NCI-H226 (cell line): ENCODE results near the gene KDM6A.
"Not testable (repeated sequence)": the region's sequence is repeated elsewhere in the genome, so short reads cannot be mapped to it uniquely, and the experiment has no call there.

Experiments used
- DNase-seq: peaks from one replicate; pipeline ENCODE4 v3.0.0-alpha.2; 2015

Gene KDM6A

GRCh38 chrX:44872821-44873414, at the start of gene KDM6A:
KDM6A (plus strand) TSS chrX:44873188; CDS start chrX:44873552, 364 bp downstream.
- DNase-seq, result peak; percentile 90

GRCh38 chrX:44823193-44823592, 49.8 kb upstream of the KDM6A start:
- not testable (repeated sequence) for DNase-seq

GRCh38 chrX:44828008-44828605, 44.9 kb upstream of the KDM6A start:
- DNase-seq, result peak; percentile 86

- no peak for DNase-seq
These were observed 43.2 kb upstream of the KDM6A start for GRCh38 chrX:44829832-44830231.

GRCh38 chrX:44842550-44843317, 30.3 kb upstream of the KDM6A start:
- DNase-seq, result no peak

GRCh38 chrX:44843318-44843702, 29.7 kb upstream of the KDM6A start:
- no peak for DNase-seq

- DNase-seq, result no peak
These were observed 29.2 kb upstream of the KDM6A start, which contains the start of gene DUSP21 for GRCh38 chrX:44843753-44844152. DUSP21 (plus strand) TSS chrX:44844021; CDS start chrX:44844133, 112 bp downstream.

GRCh38 chrX:44844204-44844603, 28.8 kb upstream of the KDM6A start:
- no peak for DNase-seq

- DNase-seq, result not testable (repeated sequence)
These were observed 22.1 kb upstream of the KDM6A start for GRCh38 chrX:44850891-44851290.

GRCh38 chrX:44871114-44871645, 1.8 kb upstream of the KDM6A start:
- no peak for DNase-seq

GRCh38 chrX:44871931-44872820, 812 bp upstream of the KDM6A start:
- no peak for DNase-seq

GRCh38 chrX:44873415-44874276, 658 bp downstream of the KDM6A start:
- DNase-seq, result peak; percentile 24

GRCh38 chrX:44874420-44875184, 1.6 kb downstream of the KDM6A start:
- peak; percentile 31 for DNase-seq

- no peak for DNase-seq
These were observed 2.1 kb downstream of the KDM6A start for GRCh38 chrX:44875185-44875489.

- DNase-seq, result no peak
These were observed 3.1 kb downstream of the KDM6A start for GRCh38 chrX:44876086-44876485.

GRCh38 chrX:44876767-44877166, 3.8 kb downstream of the KDM6A start:
- DNase-seq, result no peak

- no peak for DNase-seq
These were observed 5.8 kb downstream of the KDM6A start for GRCh38 chrX:44878780-44879179.

GRCh38 chrX:44881549-44881948, 8.6 kb downstream of the KDM6A start:
- DNase-seq, result no peak

- no peak for DNase-seq
These were observed 9.6 kb downstream of the KDM6A start for GRCh38 chrX:44882635-44883034.

- no peak for DNase-seq
These were observed 12.0 kb downstream of the KDM6A start for GRCh38 chrX:44884944-44885343.

GRCh38 chrX:44889824-44890223, 16.8 kb downstream of the KDM6A start:
- no peak for DNase-seq
